HepG2 (cell line): ENCODE results near the gene ACTN1. TPM values are rescaled to one million over a fixed set of nuclear protein-coding genes. Genes with fewer than 3 reads are reported as not detected.

Experiments
- MXI1 ChIP-seq: IDR thresholded peaks from 3 replicates; pipeline ENCODE4 v1.6.1; 2012; ENCODE audit warnings: low read depth, low read length, inconsistent platforms, borderline replicate concordance
- SPEN ChIP-seq: sonication (generic); formaldehyde crosslinking; IDR thresholded peaks from 2 replicates; pipeline ENCODE4 v1.5.1; 2020; ENCODE audit warnings: low read depth, mild to moderate bottlenecking, missing genetic modification reagents
- TARDBP ChIP-seq: sonication (generic); formaldehyde crosslinking; IDR thresholded peaks from 2 replicates; pipeline ENCODE4 v1.8.0; 2022; ENCODE audit warnings: mild to moderate bottlenecking, missing genetic modification reagents
- ZFP36L2 ChIP-seq: sonication (generic); formaldehyde crosslinking; IDR thresholded peaks from 2 replicates; pipeline ENCODE4 v1.4.0; 2020; ENCODE audit warnings: missing genetic modification reagents
- ZMYM3 ChIP-seq: sonication (generic); formaldehyde crosslinking; IDR thresholded peaks from 2 replicates; pipeline ENCODE4 v1.5.1; 2020; ENCODE audit warnings: mild to moderate bottlenecking, missing genetic modification reagents
- ZNF280D ChIP-seq: sonication (generic); formaldehyde crosslinking; IDR thresholded peaks from 2 replicates; pipeline ENCODE4 v1.5.1; 2020; ENCODE audit warnings: mild to moderate bottlenecking, missing genetic modification reagents
- polyA plus RNA-seq, 8 experiments: library from polyadenylated mRNA; depleted of rRNA in 3 of 8; stranded (reverse) in 7 of 8; unstranded in 1 of 8; fragments of >200 nt; fragmentation: Illumina TruSeq in 4 of 8; extraction: Trizol in 4 of 8; gene quantifications; 2 replicates each; pipeline versions ENCODE4 v1.2.1 to v1.2.3, GENCODE V29; 2011 to 2016; ENCODE audit warnings: low read depth in 4 of 8, missing spikeins in 1 of 8, mixed read lengths in 1 of 8; ENCODE audit not compliant: insufficient read depth in 1 of 8
- total RNA-seq, 5 experiments: library from RNA; depleted of rRNA; stranded (reverse); fragments of >200 nt; fragmentation: Illumina TruSeq; extraction: Trizol; gene quantifications; 2 replicates each; pipeline ENCODE4 v1.2.3, GENCODE V29; 2016; ENCODE audit warnings: low read depth in 1 of 5

The ACTN1 gene
- total and polyA plus RNA-seq, 2 of the 13 experiments (the other 11 are each of a cell fraction or from before 2014, with no cell fraction given): 58.6 to 162 TPM

- TF ChIP-seq ZNF280D (no peak; the same call in 1 of the 2 replicates), ZFP36L2 (CRISPR knock-in tag) (no peak), SPEN (CRISPR knock-in tag) (peak; percentile 50; the same call in 1 of the 2 replicates), ZMYM3 (peak; percentile 76; the same call in 1 of the 2 replicates), MXI1 (peak; percentile 69; the same call in 2 of the 3 replicates), TARDBP (peak; percentile 77)
Observed at GRCh38 chr14:68938271-68939150, 40.6 kb downstream of the ACTN1 start (continued).
